Measurements from ENCODE around the gene EMP2.
"Not testable (repeated sequence)": the region's sequence is repeated elsewhere in the genome, so short reads cannot be mapped to it uniquely, and the experiment has no call there.

Gene EMP2

DNA sequence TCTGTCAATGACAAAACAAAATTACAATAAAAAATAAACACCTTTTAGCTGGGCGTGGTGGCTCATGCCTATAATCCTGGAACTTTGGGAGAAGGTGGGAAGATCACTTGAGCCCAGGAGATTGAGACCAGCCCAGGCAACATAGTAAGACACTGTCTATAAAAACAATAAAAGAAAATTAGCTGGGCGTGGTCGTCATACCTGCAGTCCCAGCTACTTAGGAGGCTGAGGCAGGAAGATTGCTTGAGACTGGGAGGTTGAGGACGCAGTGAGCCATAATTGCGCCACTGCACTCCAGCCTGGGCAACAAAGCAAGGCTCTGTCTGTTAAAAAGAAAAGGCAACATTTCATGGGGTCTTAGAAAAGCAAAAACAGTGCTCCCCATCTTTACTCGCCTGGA lies 32.7 kb downstream of the EMP2 start:
- no peak for DNase-seq

- no peak for DNase-seq
These were observed 37.0 kb downstream of the EMP2 start for GRCh38 chr16:10543231-10543977.

GRCh38 chr16:10541366-10541765 lies 39.0 kb downstream of the EMP2 start:
- DNase-seq = no peak

GRCh38 chr16:10539793-10540192 lies 40.6 kb downstream of the EMP2 start:
- no peak for DNase-seq

DNA sequence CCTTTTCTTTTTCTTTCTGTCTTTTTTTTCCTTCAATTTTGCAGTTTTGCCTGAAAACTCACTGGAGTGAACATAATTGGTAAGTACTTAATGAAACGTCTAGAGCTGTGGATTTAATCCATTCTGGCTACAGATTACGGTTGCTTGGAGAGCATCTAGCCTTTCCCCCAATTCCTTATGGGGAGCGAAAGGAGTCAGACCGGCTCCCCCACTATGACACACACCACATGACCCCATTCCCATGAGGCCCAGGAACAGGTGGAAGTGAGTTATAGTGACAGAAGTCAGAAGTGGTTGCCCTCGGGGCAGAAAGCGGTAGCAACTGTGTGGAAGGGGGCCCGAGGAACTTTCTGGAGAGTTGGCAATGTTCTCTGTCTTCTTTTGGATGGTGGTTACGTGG lies 41.2 kb downstream of the EMP2 start:
- DNase-seq = no peak

GRCh38 chr16:10538583-10538982 lies 41.8 kb downstream of the EMP2 start:
- no peak for DNase-seq

DNA sequence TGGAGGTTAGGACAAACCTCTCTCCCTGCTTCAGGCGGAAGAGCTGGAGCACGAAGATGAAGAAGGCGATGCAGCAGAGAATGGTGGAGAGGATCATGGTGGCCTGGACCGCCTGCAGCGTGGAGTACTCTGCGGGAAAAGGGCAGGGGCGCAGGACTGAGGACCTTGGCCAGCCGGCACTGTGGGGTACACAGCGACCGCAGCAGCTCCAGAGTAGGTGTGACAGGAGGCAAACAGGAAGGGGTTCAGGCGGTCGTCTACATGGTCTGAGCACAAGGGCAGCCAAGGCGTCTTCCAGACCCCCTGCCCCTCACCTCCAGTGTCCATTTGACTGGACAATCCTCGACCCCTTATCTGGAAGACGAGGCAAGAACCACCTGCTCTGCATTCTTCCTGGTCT lies 42.5 kb downstream of the EMP2 start:
- DNase-seq = no peak

- DNase-seq = no peak
These were observed 43.5 kb downstream of the EMP2 start for GRCh38 chr16:10536814-10537389.

DNA sequence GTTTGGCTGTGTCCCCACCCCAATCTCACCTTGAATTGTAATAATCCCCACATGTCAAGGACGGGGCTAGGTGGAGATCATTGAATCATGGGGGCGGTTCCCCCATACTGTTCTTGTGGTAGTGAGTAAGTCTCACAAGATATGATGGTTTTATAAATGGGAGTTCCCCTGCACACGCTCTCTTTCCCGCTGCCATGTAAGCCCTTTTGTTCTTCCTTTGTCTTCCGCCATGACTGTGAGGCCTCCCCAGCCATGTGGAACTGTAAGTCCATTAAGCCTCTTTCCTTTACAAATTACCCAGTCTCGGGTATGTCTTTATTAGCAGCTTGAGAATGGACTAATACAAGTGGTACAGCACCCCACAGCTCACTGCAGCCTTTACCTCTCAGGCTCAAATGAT lies 44.1 kb downstream of the EMP2 start:
- DNase-seq = not testable (repeated sequence)

DNA sequence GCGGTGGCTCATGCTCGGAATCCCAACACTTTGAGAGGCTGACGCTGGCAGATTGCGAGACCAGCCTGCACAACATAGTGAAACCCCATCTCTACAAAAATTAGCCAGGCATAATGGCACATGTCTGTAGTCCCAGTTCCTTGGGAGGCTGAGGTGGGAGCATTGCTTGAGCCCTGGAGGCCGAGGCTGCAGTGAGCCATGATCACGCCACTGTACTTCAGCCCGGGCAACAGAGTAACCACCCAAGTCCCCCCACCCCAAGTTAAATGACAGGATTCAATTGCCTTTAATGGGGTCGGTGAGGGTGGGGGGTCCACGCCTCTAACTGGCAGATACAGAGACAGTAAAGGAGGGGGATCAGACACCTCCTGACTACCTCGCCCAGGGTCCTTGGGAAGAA lies 44.9 kb downstream of the EMP2 start:
- DNase-seq = no peak

DNA sequence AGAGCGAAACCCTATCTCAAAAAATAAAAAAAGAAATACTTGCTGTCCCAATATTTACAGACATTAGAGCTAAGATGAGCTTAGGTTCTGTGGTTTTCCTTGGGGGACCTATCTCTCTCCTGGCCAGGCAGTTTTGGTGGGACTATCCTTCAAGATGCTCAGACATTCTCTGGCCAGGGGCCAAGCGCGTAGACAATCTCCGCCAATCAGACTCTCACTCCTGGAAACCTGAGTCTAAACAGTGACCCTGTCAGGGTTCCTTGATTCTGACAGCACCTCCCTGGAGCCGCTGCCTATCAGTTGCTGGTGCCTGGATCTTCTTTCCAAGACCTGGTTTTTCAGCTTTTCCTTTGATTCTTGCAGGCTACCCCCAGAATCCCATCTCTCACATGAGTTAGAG lies 45.6 kb downstream of the EMP2 start:
- no peak for DNase-seq

GRCh38 chr16:10533612-10534011 lies 46.8 kb downstream of the EMP2 start:
- not testable (repeated sequence) for DNase-seq

GRCh38 chr16:10531582-10531981 lies 48.8 kb downstream of the EMP2 start:
- no peak for DNase-seq

GRCh38 chr16:10530685-10531084 lies 49.7 kb downstream of the EMP2 start:
- no peak for DNase-seq

DNA sequence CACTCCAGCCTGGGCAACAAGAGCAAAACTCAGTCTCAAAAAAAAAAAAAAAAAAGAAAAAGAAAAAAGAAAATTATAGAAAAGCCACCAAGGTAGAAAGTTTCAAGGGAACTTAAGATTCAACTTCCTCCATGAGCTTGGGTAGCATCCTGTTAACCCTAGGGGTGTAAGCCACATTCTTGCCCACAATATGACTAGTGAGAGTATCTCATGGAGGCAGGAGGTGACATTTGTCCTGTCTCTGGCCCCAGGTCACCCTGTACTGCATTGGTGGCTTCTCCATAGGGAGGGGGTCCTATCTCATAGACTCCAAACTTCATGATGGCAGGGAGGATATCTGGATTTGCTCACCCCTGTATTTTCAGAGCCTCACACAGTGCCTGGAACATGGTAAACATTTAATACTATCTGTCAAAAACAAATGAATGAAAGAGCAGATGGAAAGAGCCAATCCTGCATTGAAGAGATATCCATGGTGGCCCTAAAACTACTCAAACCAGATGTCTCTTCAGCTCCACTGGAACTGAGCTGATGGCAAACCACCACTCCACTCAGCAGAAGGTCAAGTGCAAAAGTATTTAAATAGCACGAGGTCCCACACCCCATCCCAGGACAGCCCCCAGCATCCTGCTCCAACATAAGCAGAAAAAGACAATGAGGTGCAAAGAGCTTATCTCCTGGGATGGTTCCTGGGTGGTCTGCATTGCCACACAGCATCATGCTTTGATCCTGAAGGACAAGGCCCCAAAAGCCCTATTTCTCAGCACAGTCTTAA lies 50.3 kb downstream of the EMP2 start:
- no peak for DNase-seq

GRCh38 chr16:10528635-10529034 lies 51.8 kb downstream of the EMP2 start:
- DNase-seq = no peak

DNA sequence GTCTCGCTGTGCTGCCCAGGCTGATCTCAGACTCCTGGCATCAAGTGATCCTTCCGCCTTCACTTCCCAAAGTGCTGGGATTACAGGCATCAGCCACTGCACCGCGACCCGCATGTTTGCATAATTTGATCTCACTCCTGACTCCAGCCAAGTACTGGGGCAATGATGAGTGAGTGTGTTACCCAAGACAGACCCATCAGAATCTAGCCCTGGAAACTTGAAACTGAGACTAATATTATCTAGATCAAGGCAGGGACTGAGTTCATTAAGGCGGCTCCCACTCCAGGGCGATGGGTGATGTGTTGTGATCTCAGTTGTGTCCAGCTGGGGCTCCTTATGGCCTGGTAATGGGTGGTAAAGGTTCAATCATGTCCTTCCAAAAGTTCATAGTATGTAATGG lies 53.4 kb downstream of the EMP2 start:
- no peak for DNase-seq

- DNase-seq = no peak
These were observed 55.1 kb downstream of the EMP2 start for GRCh38 chr16:10525214-10525825.

DNA sequence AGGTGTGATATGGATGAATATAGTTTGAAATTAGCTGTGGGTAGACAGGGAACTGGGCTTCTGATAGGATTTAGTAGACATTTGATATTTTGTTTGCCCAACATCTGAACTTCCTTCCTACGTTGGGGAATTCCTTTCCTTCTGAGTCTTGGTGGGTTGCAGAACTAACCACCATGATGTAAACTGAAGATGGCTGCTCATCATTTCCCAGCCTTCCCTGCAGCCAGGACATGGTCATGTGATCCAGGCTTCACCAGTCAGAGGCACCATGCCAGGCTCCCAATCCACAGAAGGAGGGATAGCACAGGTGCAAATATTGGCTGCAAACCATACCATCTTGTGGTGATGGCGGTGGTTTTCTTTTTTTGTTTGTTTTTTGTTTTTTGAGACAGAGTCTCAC lies 57.4 kb downstream of the EMP2 start:
- no peak for DNase-seq

- DNase-seq = peak; percentile 48
These were observed 58.6 kb downstream of the EMP2 start for GRCh38 chr16:10521681-10522274.

GRCh38 chr16:10520869-10521578 lies 59.4 kb downstream of the EMP2 start:
- no peak for DNase-seq

Data from CD4-positive, alpha-beta T cell treated with Interleukin-21 for 1 hour (primary cell).